ENCODE results near the gene DLGAP4. TPM values are rescaled to one million over a fixed set of nuclear protein-coding genes. Genes with fewer than 3 reads are reported as not detected.

Gene DLGAP4
- total and polyA plus RNA-seq, 9 of the 15 experiments (the other 6 are each of a cell fraction or from before 2014, with no cell fraction given), result 0.31 to 34.1 (median 4.5) TPM

- TF ChIP-seq FOXM1 (IDR thresholded peaks at IDR 0.05; ENCODE audit: low read depth) (no peak), FOXM1 (CRISPR knock-in tag; IDR thresholded peaks at IDR 0.05; ENCODE audit: low read depth) (no peak)
Observed at GRCh38 chr20:36322131-36322530, 16.0 kb downstream of the DLGAP4 start (continued).

GRCh38 chr20:36330091-36330490 is 24.0 kb downstream of the DLGAP4 start:
- Histone ChIP-seq H2AFZ (ENCODE audit: low read depth, low read length) (no peak overlapping the region), H3K4me3 (no peak overlapping the region), H3K36me3 (ENCODE audit: control insufficient read depth, insufficient read depth, low read length) (no peaks in the 10 kb centered on the region), H4K20me1 (replicated peaks; ENCODE audit: control insufficient read depth, insufficient read depth, low read length) (peaks cover 6% of the 10 kb centered on the region), H3K4me2 (ENCODE audit: insufficient read depth, low read length) (no peak overlapping the region), H3K27me3 (ENCODE audit: control insufficient read depth in 2 of 2, insufficient read depth in 2 of 2, low read length in 2 of 2) (peaks cover 12 to 48% of the 10 kb centered on the region in 2 experiments; a peak in 4 of 5 replicates), H3K27ac (ENCODE audit: extremely low read depth, low read depth, low read length) (no peak overlapping the region), H3K9ac (ENCODE audit: insufficient read depth in 1 of 2, low read depth in 2 of 2, low read length in 2 of 2) (no peak overlapping the region), H3K4me1 (replicated peaks in 1 of 2; ENCODE audit: control insufficient read depth in 2 of 2, insufficient read depth in 2 of 2, low read length in 2 of 2) (no peaks in the 10 kb centered on the region), H3K79me2 (ENCODE audit: control insufficient read depth, insufficient read depth, low read length) (no peaks in the 10 kb centered on the region), H3K9me1 (ENCODE audit: control insufficient read depth, insufficient read depth, low read length) (no peaks in the 10 kb centered on the region), H3K9me3 (replicated peaks; ENCODE audit: control insufficient read depth, insufficient read depth, low read depth, low read length) (no peaks in the 10 kb centered on the region)
- no peak for FAIRE-seq
- 0% methylated on average over 5 of the region's 5 CpGs for WGBS (ENCODE audit: insufficient coverage, low coverage, missing lambda C conversion rate)
- no peak for DNase-seq (ENCODE audit: extremely low read depth in 1 of 4, low spot score in 3 of 4)
- intact Hi-C loops (cut with micrococcal nuclease) (no loop called here), in situ Hi-C loops (cut with MboI) (no loop called here)
- ATAC-seq, result no peak
- BruUV-seq (replicated peaks), result no TSS peak
- CTCF ChIA-PET (ENCODE audit: low intra/inter-chr PET ratio), result no interaction called here
- POLR2A ChIA-PET, result interaction anchor here (0.6 kb wide), 1 partner anchor 49 kb away, joined by 3 read pairs; no protein-coding TSS in a partner anchor
- TF ChIP-seq VEZF1 (CRISPR knock-in tag; IDR thresholded peaks at IDR 0.05) (no peak), HMG20A (CRISPR knock-in tag; conservative IDR thresholded peaks at IDR 0.05) (no peak), NFATC3 (IDR thresholded peaks at IDR 0.05) (no peak), SMAD1 (IDR thresholded peaks at IDR 0.05; ENCODE audit: low read depth, low read length, partially characterized antibody) (no peak), TFAM (CRISPR knock-in tag; conservative IDR thresholded peaks at IDR 0.05) (no peak), ZNF212 (CRISPR knock-in tag; IDR thresholded peaks at IDR 0.05) (no peak), ZNF408 (CRISPR knock-in tag; IDR thresholded peaks at IDR 0.05; ENCODE audit: low read depth) (no peak), TAL1 (IDR thresholded peaks at IDR 0.05) (no peak)

All from K562 (cell line).